ENCODE results near the gene PRAME. TPM values are rescaled to one million over a fixed set of nuclear protein-coding genes. Genes with fewer than 3 reads are reported as not detected.

PRAME gene
- total RNA-seq, 5 donors from 2014 or later (not counting 1 experiment from before 2014, with no cell fraction given): 1.7 to 2.7 (median 2.0) TPM; not detected in 2

GRCh38 chr22:22599248-22599647, 40.2 kb upstream of the PRAME start:
- CTCF ChIA-PET: no interaction called here
- H3K4me3 Mint-ChIP-seq: no peak overlapping the region
- no peak for ATAC-seq (replicated peaks in 1 of 4)
- peaks cover 0 to 17% of the 10 kb centered on the region in 2 experiments for H3K27me3 ChIP-seq (replicated peaks in 1 of 2; ENCODE audit: control insufficient read depth in 2 of 2, extremely low read depth in 1 of 2, insufficient read depth in 2 of 2, low read length in 1 of 2)
- H3K4me1 Mint-ChIP-seq: no peaks in the 10 kb centered on the region
- DNase-seq: no peak
- H3K36me3 ChIP-seq (ENCODE audit: control insufficient read depth in 2 of 2, extremely low read depth in 1 of 2, insufficient read depth in 1 of 2, low read length in 1 of 2): no peaks in the 10 kb centered on the region
- no peaks in the 10 kb centered on the region for H3K36me3 Mint-ChIP-seq
- POLR2A ChIA-PET: no interaction called here
- H3K27me3 Mint-ChIP-seq: peaks cover under 1 to 3% of the 10 kb centered on the region in 2 donors
- H3K4me1 ChIP-seq (ENCODE audit: control insufficient read depth in 1 of 2, extremely low read depth in 1 of 2, insufficient read depth in 2 of 2, low read length in 2 of 2): no peaks in the 10 kb centered on the region
- H3K27ac Mint-ChIP-seq: no peak overlapping the region
- no peak overlapping the region for H3K4me3 ChIP-seq (ENCODE audit: control insufficient read depth in 1 of 2, extremely low read depth in 1 of 2, low read length in 1 of 2)
- no peak overlapping the region for H3K27ac ChIP-seq (ENCODE audit: low read length)
- WGBS (ENCODE audit: insufficient coverage): 20% methylated on average over 1 of the region's 3 CpGs
- H3K9me3 Mint-ChIP-seq: no peaks in the 10 kb centered on the region
- H3K9me3 ChIP-seq: no peaks in the 10 kb centered on the region

GRCh38 chr22:22598144-22598543, 39.1 kb upstream of the PRAME start:
- ChIA-PET POLR2A (no interaction called here), CTCF (no interaction called here)
- Mint-ChIP-seq H3K4me3 (no peak overlapping the region), H3K4me1 (peaks cover 0 to 4% (median 1%) of the 10 kb centered on the region in 3 donors), H3K36me3 (no peaks in the 10 kb centered on the region), H3K27me3 (peaks cover 3 to 5% of the 10 kb centered on the region in 2 donors), H3K9me3 (no peaks in the 10 kb centered on the region), H3K27ac (no peak overlapping the region)
- WGBS (ENCODE audit: insufficient coverage): 68% methylated on average over 3 of the region's 5 CpGs
- H3K9me3 ChIP-seq: no peaks in the 10 kb centered on the region
- no peak for DNase-seq
- H3K4me1 ChIP-seq (ENCODE audit: control insufficient read depth in 1 of 2, extremely low read depth in 1 of 2, insufficient read depth in 2 of 2, low read length in 2 of 2): peaks cover 0 to 3% of the 10 kb centered on the region in 2 experiments
- no peak overlapping the region for H3K4me3 ChIP-seq (ENCODE audit: control insufficient read depth in 1 of 2, extremely low read depth in 1 of 2, low read length in 1 of 2)
- peaks cover 0 to 22% of the 10 kb centered on the region in 2 experiments for H3K27me3 ChIP-seq (replicated peaks in 1 of 2; ENCODE audit: control insufficient read depth in 2 of 2, extremely low read depth in 1 of 2, insufficient read depth in 2 of 2, low read length in 1 of 2)
- no peak for ATAC-seq (replicated peaks in 1 of 4)
- no peak overlapping the region for H3K27ac ChIP-seq (ENCODE audit: low read length)
- no peaks in the 10 kb centered on the region for H3K36me3 ChIP-seq (ENCODE audit: control insufficient read depth in 2 of 2, extremely low read depth in 1 of 2, insufficient read depth in 1 of 2, low read length in 1 of 2)

- Histone ChIP-seq H3K9me3 (no peaks in the 10 kb centered on the region), H3K36me3 (ENCODE audit: control insufficient read depth in 2 of 2, extremely low read depth in 1 of 2, insufficient read depth in 1 of 2, low read length in 1 of 2) (no peaks in the 10 kb centered on the region), H3K27ac (ENCODE audit: low read length) (no peak overlapping the region), H3K4me1 (ENCODE audit: control insufficient read depth in 1 of 2, extremely low read depth in 1 of 2, insufficient read depth in 2 of 2, low read length in 2 of 2) (peaks cover 0 to 3% of the 10 kb centered on the region in 2 experiments), H3K4me3 (ENCODE audit: control insufficient read depth in 1 of 2, extremely low read depth in 1 of 2, low read length in 1 of 2) (no peak overlapping the region), H3K27me3 (replicated peaks in 1 of 2; ENCODE audit: control insufficient read depth in 2 of 2, extremely low read depth in 1 of 2, insufficient read depth in 2 of 2, low read length in 1 of 2) (peaks cover 0 to 20% of the 10 kb centered on the region in 2 experiments)
- Mint-ChIP-seq H3K27me3 (peaks cover 7 to 10% of the 10 kb centered on the region in 2 donors), H3K4me1 (peaks cover 0 to 4% (median 1%) of the 10 kb centered on the region in 3 donors), H3K27ac (no peak overlapping the region), H3K4me3 (no peak overlapping the region), H3K9me3 (no peaks in the 10 kb centered on the region), H3K36me3 (no peaks in the 10 kb centered on the region)
- no peak for ATAC-seq (replicated peaks in 1 of 4)
- 74% methylated on average over 5 of the region's 5 CpGs for WGBS (ENCODE audit: insufficient coverage)
- ChIA-PET CTCF (interaction anchor here in 1 of 2 donors (0.6 kb wide), 1 partner anchor 9 kb away, joined by 3 read pairs; no protein-coding TSS in a partner anchor), POLR2A (no interaction called here)
- DNase-seq: no peak
These were observed 36.2 kb upstream of the PRAME start for GRCh38 chr22:22595001-22595835.

GRCh38 chr22:22593964-22594656, 35.0 kb upstream of the PRAME start:
- 20% methylated on average over 1 of the region's 10 CpGs for WGBS (ENCODE audit: insufficient coverage)
- CTCF ChIA-PET: interaction anchor here (0.6 kb wide), 2 partner anchors 15 to 20 kb away, joined by 3 read pairs; no protein-coding TSS in a partner anchor
- Histone ChIP-seq H3K27ac (ENCODE audit: low read length) (no peak overlapping the region), H3K4me1 (ENCODE audit: control insufficient read depth in 1 of 2, extremely low read depth in 1 of 2, insufficient read depth in 2 of 2, low read length in 2 of 2) (peaks cover 0 to 3% of the 10 kb centered on the region in 2 experiments), H3K36me3 (ENCODE audit: control insufficient read depth in 2 of 2, extremely low read depth in 1 of 2, insufficient read depth in 1 of 2, low read length in 1 of 2) (no peaks in the 10 kb centered on the region), H3K4me3 (ENCODE audit: control insufficient read depth in 1 of 2, extremely low read depth in 1 of 2, low read length in 1 of 2) (no peak overlapping the region), H3K27me3 (replicated peaks in 1 of 2; ENCODE audit: control insufficient read depth in 2 of 2, extremely low read depth in 1 of 2, insufficient read depth in 2 of 2, low read length in 1 of 2) (peaks cover 0 to 19% of the 10 kb centered on the region in 2 experiments), H3K9me3 (no peaks in the 10 kb centered on the region)
- POLR2A ChIA-PET: no interaction called here
- no peaks in the 10 kb centered on the region for H3K9me3 Mint-ChIP-seq
- peaks cover 0 to 4% (median 1%) of the 10 kb centered on the region in 3 donors for H3K4me1 Mint-ChIP-seq
- no peak overlapping the region for H3K27ac Mint-ChIP-seq
- ATAC-seq (replicated peaks in 1 of 4): peak; percentile 58 to 66 (median 64)
- H3K27me3 Mint-ChIP-seq: peaks cover 7 to 10% of the 10 kb centered on the region in 2 donors
- no peaks in the 10 kb centered on the region for H3K36me3 Mint-ChIP-seq
- peak in 34 of 35 experiments; percentile 6 to 76 (median 42) for DNase-seq
- H3K4me3 Mint-ChIP-seq: no peak overlapping the region

- Mint-ChIP-seq H3K27me3 (peaks cover 14 to 18% of the 10 kb centered on the region in 2 donors), H3K4me3 (no peak overlapping the region), H3K27ac (no peak overlapping the region), H3K36me3 (no peaks in the 10 kb centered on the region), H3K9me3 (no peaks in the 10 kb centered on the region), H3K4me1 (peaks cover 0 to 4% (median 1%) of the 10 kb centered on the region in 3 donors)
- Histone ChIP-seq H3K27ac (ENCODE audit: low read length) (no peak overlapping the region), H3K4me3 (ENCODE audit: control insufficient read depth in 1 of 2, extremely low read depth in 1 of 2, low read length in 1 of 2) (no peak overlapping the region), H3K36me3 (ENCODE audit: control insufficient read depth in 2 of 2, extremely low read depth in 1 of 2, insufficient read depth in 1 of 2, low read length in 1 of 2) (no peaks in the 10 kb centered on the region), H3K4me1 (ENCODE audit: control insufficient read depth in 1 of 2, extremely low read depth in 1 of 2, insufficient read depth in 2 of 2, low read length in 2 of 2) (peaks cover 0 to 3% of the 10 kb centered on the region in 2 experiments), H3K9me3 (no peaks in the 10 kb centered on the region), H3K27me3 (replicated peaks in 1 of 2; ENCODE audit: control insufficient read depth in 2 of 2, extremely low read depth in 1 of 2, insufficient read depth in 2 of 2, low read length in 1 of 2) (peaks cover 0 to 19% of the 10 kb centered on the region in 2 experiments)
- ChIA-PET CTCF (no interaction called here), POLR2A (no interaction called here)
- ATAC-seq (replicated peaks in 1 of 4) (no peak), DNase-seq (no peak)
- WGBS (ENCODE audit: insufficient coverage): no CpG with 5 or more reads among the region's 2 CpGs
These were observed 34.2 kb upstream of the PRAME start for GRCh38 chr22:22593250-22593649.

Measured in T-cell (primary cell).